Pancreas (tissue), 10 donors: Measurements from ENCODE around the gene TRPC4AP. TPM values are rescaled to one million over a fixed set of nuclear protein-coding genes. Genes with fewer than 3 reads are reported as not detected.

Experiments used
- ATAC-seq, 4 donors: fragments of 200-7000 bp; cut with Tn5 transposase; one replicate each; pipeline versions ENCODE4 v1.8.0 to v1.9.1; 2020; ENCODE audit warnings: mild to moderate bottlenecking in 4 of 4, moderate library complexity in 4 of 4
- DNase-seq, 6 donors: peaks; one replicate each; pipeline ENCODE4 v3.0.0-alpha.2; 2020
- FAIRE-seq: peaks from 2 replicates; lab custom pipeline; 2012; peaks lifted over from hg19 to GRCh38; lab: Jason Lieb, UNC
- H3K27ac ChIP-seq, 4 donors: fragments of 200-600 bp; sonication (generic); 1 replicate in 3 of 4; 2 replicates in 1 of 4; pipeline versions ENCODE4 v1.5.0 to v1.8.0; 2020
- H3K27me3 ChIP-seq, 4 donors: fragments of 200-600 bp; one replicate each; pipeline ENCODE4 v1.8.0; 2021
- H3K36me3 ChIP-seq, 3 donors: fragments of 200-600 bp; sonication (generic) in 1 of 3; one replicate each; pipeline versions ENCODE4 v1.5.0 to v1.8.0; 2020 to 2021
- H3K4me1 ChIP-seq, 3 donors: fragments of 200-600 bp; one replicate each; pipeline ENCODE4 v1.8.0; 2021
- H3K4me3 ChIP-seq, 4 donors: fragments of 200-600 bp; sonication (generic) in 2 of 4; one replicate each; pipeline versions ENCODE4 v1.5.0 to v1.8.0; 2020 to 2021
- H3K9me3 ChIP-seq, 4 donors: fragments of 200-600 bp; one replicate each; pipeline ENCODE4 v1.8.0; 2021
- CTCF ChIP-seq, 4 donors: fragments of 200-600 bp; sonication (generic) in 3 of 4; IDR thresholded peaks; one replicate each; pipeline versions ENCODE4 v1.5.0 to v1.8.0; 2021; ENCODE audit warnings: antibody characterized with exemption in 4 of 4
- WGBS, 2 donors: extraction: QIAGEN DNeasy Blood & Tissue Kit; methylation state at CpG; one replicate each; pipeline ENCODE4 v1.1.7; 2013; 5-methylcytosine and 5-hydroxymethylcytosine counted together
- intact Hi-C, 3 donors: fragments of 100-400 bp; cut with DNase I; formaldehyde crosslinking; loops; one replicate each; pipeline versions ENCODE4 v1.11.1 to v1.14.2; 2022
- polyA plus RNA-seq, 2 donors: library from polyadenylated mRNA; stranded (reverse); fragments of 200-250 nt; gene quantifications; one replicate each; pipeline ENCODE4 v1.2.3, GENCODE V29; 2013
- total RNA-seq, 6 donors: library from RNA; stranded (reverse); fragmentation: NEBNext Ultra II Directional in 4 of 6; extraction: Animal tissue kit (Norgen Biotek cat#: 25700) in 4 of 6; gene quantifications; one replicate each; pipeline versions ENCODE4 v1.2.1 to v1.2.4, GENCODE V29; 2021 to 2023
- donor health status: healthy with polysubstance abuse.
- donor health status: DM: no; HTN: no; CAD: no; lungs with moderate emphysema.
- donor health status: DM: no; HTN: no; CAD: no.
- donor health status: control.
- donor health status: control.
- donor health status: Bipolar disorder and iron deficiency.
- donor health status: DM: yes; HTN: yes; CAD: no.
- donor health status: DM: no; HTN: no; CAD: no.
- donor health status: DM: no; HTN: no; CAD: no.
- donor health status: DM: yes; HTN: yes; CAD: no.

TRPC4AP gene
- total and polyA plus RNA-seq, 8 donors, result 30.7 to 43.1 (median 34.0) TPM

- WGBS, 2 donors, result 92 to 94% methylated on average over 5 of the region's 5 CpGs
- intact Hi-C loops, result no loop called here
- ATAC-seq, result no peak
- Histone ChIP-seq H3K4me1 (no peaks in the 10 kb centered on the region), H3K36me3 (no peaks in the 10 kb centered on the region), H3K27ac (no peak overlapping the region), H3K9me3 (no peaks in the 10 kb centered on the region), H3K4me3 (no peak overlapping the region), H3K27me3 (no peaks in the 10 kb centered on the region)
- DNase-seq, result no peak
- no peak for TF ChIP-seq CTCF (IDR thresholded peaks at IDR 0.05)
- no peak for FAIRE-seq
These were observed 127.6 kb downstream of the TRPC4AP start for GRCh38 chr20:34965051-34965450.

GRCh38 chr20:34964486-34964885 lies 128.1 kb downstream of the TRPC4AP start:
- Histone ChIP-seq H3K4me1 (no peaks in the 10 kb centered on the region), H3K27me3 (no peaks in the 10 kb centered on the region), H3K9me3 (no peaks in the 10 kb centered on the region), H3K4me3 (no peak overlapping the region), H3K36me3 (no peaks in the 10 kb centered on the region), H3K27ac (no peak overlapping the region)
- ATAC-seq (no peak), DNase-seq (no peak), FAIRE-seq (no peak)
- WGBS, 2 donors, result 90 to 94% methylated on average over 5 of the region's 5 CpGs
- no peak for TF ChIP-seq CTCF (IDR thresholded peaks at IDR 0.05)
- intact Hi-C loops, result no loop called here

GRCh38 chr20:34956751-34957472 lies 135.7 kb downstream of the TRPC4AP start:
- Histone ChIP-seq H3K27ac (no peak overlapping the region), H3K9me3 (no peaks in the 10 kb centered on the region), H3K4me3 (no peak overlapping the region), H3K4me1 (peaks cover 0 to 4% (median 0%) of the 10 kb centered on the region in 3 donors), H3K27me3 (no peaks in the 10 kb centered on the region), H3K36me3 (no peaks in the 10 kb centered on the region)
- no peak for TF ChIP-seq CTCF (IDR thresholded peaks at IDR 0.05)
- intact Hi-C loops, result loop anchor here in 2 of 3 donors (2.0 to 10.0 kb wide), 2 partner anchors 82 kb away; partner anchors contain the start of genes ACSS2 (in 1 of the 2) and GGT7 (in 1 of the 2)
- no peak for FAIRE-seq
- no peak for DNase-seq
- WGBS, 2 donors, result 83 to 90% methylated on average over 21 of the region's 21 CpGs
- no peak for ATAC-seq

- WGBS, 2 donors, result 7 to 14% methylated on average over 6 of the region's 6 CpGs
- FAIRE-seq, result no peak
- no peaks in the 10 kb centered on the region for H3K9me3 ChIP-seq
- no peaks in the 10 kb centered on the region for H3K27me3 ChIP-seq
- H3K27ac ChIP-seq, result peak overlapping the region; percentile 24 to 86 (median 73)
- DNase-seq, result no peak
- peak overlapping the region; percentile 44 to 75 (median 57) for H3K4me3 ChIP-seq
- no peak for TF ChIP-seq CTCF (IDR thresholded peaks at IDR 0.05)
- no peak for ATAC-seq
- peaks cover 0 to 4% (median 0%) of the 10 kb centered on the region in 3 donors for H3K4me1 ChIP-seq
- intact Hi-C loops, result loop anchor here in 2 of 3 donors (2.0 to 10.0 kb wide), 2 partner anchors 81 kb away; partner anchors contain the start of genes ACSS2 (in 1 of the 2) and GGT7 (in 1 of the 2)
- no peaks in the 10 kb centered on the region for H3K36me3 ChIP-seq
These were observed 136.6 kb downstream of the TRPC4AP start for GRCh38 chr20:34956041-34956458.
